NCI-H510A (cell line): ENCODE results near the gene HSPA9.

Experiments
- DNase-seq: peaks from one replicate; lab custom pipeline; 2025; lab: John Stamatoyannopoulos, UW

Gene HSPA9

GRCh38 chr5:138575194-138576015 lies at the start of gene HSPA9:
Gene HSPA9 (minus strand): TSS chr5:138575401. CDS start chr5:138575318, 83 bp downstream.
- DNase-seq, result peak; percentile 93

- no peak for DNase-seq
These were observed 47.9 kb upstream of the HSPA9 start for GRCh38 chr5:138623053-138623452.

GRCh38 chr5:138622051-138622450 lies 46.9 kb upstream of the HSPA9 start:
- no peak for DNase-seq

- DNase-seq, result no peak
These were observed 45.5 kb upstream of the HSPA9 start for GRCh38 chr5:138620663-138621224.

GRCh38 chr5:138616508-138616907 lies 41.3 kb upstream of the HSPA9 start:
- no peak for DNase-seq

GRCh38 chr5:138615461-138615860 lies 40.3 kb upstream of the HSPA9 start:
- DNase-seq, result no peak

GRCh38 chr5:138611678-138612218 lies 36.5 kb upstream of the HSPA9 start:
- no peak for DNase-seq

- no peak for DNase-seq
These were observed 35.9 kb upstream of the HSPA9 start for GRCh38 chr5:138610918-138611677.

GRCh38 chr5:138610415-138610917 lies 35.3 kb upstream of the HSPA9 start:
- no peak for DNase-seq

GRCh38 chr5:138606378-138607064 lies 31.3 kb upstream of the HSPA9 start:
- DNase-seq, result no peak

GRCh38 chr5:138605254-138605972 lies 30.2 kb upstream of the HSPA9 start:
- peak; percentile 3 for DNase-seq

- no peak for DNase-seq
These were observed 29.1 kb upstream of the HSPA9 start for GRCh38 chr5:138604176-138604785.

- no peak for DNase-seq
These were observed 28.2 kb upstream of the HSPA9 start for GRCh38 chr5:138603249-138603920.

GRCh38 chr5:138602371-138603000 lies 27.3 kb upstream of the HSPA9 start:
- no peak for DNase-seq

- no peak for DNase-seq
These were observed 26.2 kb upstream of the HSPA9 start for GRCh38 chr5:138601444-138601843.

GRCh38 chr5:138600446-138600845 lies 25.2 kb upstream of the HSPA9 start:
- DNase-seq, result no peak

- DNase-seq, result no peak
These were observed 22.6 kb upstream of the HSPA9 start for GRCh38 chr5:138597661-138598400.

GRCh38 chr5:138596105-138596881 lies 21.1 kb upstream of the HSPA9 start:
- DNase-seq, result no peak
